OCI-LY7 (cell line): Measurements from ENCODE around the gene UGT3A2.

Source experiments
- EZH2phosphoT487 ChIP-seq: fragments of 200-600 bp; sonication (generic); IDR thresholded peaks from 2 replicates; pipeline ENCODE4 v1.6.1; 2018; ENCODE audit warnings: low read depth, borderline replicate concordance, mild to moderate bottlenecking, mixed run types, antibody characterized with exemption, low read length, moderate library complexity, mixed read lengths
- TF ChIP-seq, protein P1 (sequence below): fragments of 200-600 bp; sonication (generic); conservative IDR thresholded peaks from 2 replicates; pipeline ENCODE4 v1.5.1; 2014; ENCODE audit warnings: mild to moderate bottlenecking, antibody characterized with exemption, low read length, moderate library complexity, mixed read lengths

DNA sequence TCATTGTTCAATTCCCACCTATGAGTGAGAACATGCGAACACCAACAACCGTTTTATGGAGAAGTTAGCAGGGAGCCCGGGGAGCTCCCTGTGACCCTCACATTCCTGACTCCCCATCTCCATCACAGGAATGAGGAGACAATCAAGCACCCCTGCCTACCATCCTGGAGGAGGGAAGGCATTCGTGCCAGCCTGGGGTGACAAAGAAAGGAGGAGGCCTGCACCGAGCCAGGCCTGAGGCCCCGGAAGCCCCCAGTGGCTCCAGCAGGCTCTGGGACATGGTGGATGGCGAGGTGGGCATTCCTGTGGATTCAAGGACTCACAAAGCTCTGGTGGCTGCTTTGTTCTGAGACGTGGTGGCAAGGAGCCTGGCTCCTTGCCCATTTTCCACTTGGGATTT is 39.0 kb downstream of the UGT3A2 start:
- TF ChIP-seq, protein P1, sequence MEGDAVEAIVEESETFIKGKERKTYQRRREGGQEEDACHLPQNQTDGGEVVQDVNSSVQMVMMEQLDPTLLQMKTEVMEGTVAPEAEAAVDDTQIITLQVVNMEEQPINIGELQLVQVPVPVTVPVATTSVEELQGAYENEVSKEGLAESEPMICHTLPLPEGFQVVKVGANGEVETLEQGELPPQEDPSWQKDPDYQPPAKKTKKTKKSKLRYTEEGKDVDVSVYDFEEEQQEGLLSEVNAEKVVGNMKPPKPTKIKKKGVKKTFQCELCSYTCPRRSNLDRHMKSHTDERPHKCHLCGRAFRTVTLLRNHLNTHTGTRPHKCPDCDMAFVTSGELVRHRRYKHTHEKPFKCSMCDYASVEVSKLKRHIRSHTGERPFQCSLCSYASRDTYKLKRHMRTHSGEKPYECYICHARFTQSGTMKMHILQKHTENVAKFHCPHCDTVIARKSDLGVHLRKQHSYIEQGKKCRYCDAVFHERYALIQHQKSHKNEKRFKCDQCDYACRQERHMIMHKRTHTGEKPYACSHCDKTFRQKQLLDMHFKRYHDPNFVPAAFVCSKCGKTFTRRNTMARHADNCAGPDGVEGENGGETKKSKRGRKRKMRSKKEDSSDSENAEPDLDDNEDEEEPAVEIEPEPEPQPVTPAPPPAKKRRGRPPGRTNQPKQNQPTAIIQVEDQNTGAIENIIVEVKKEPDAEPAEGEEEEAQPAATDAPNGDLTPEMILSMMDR = no peak
- no peak for TF ChIP-seq EZH2phosphoT487
